Lung (tissue), 12 donors: ENCODE measurements around the gene GBF1. TPM values are rescaled to one million over a fixed set of nuclear protein-coding genes. Genes with fewer than 3 reads are reported as not detected.

Experiments used
- ATAC-seq: fragments of 200-7000 bp; cut with Tn5 transposase; one replicate; pipeline ENCODE4 v1.9.1; 2020; ENCODE audit warnings: moderate number of reproducible peaks; ENCODE audit not compliant: insufficient read depth, low FRiP score
- DNase-seq, 3 donors: peaks; one replicate each; pipeline ENCODE4 v3.0.0-alpha.2; 2013 to 2017
- H3K27ac ChIP-seq, 2 donors: one replicate each; pipeline ENCODE4 v1.5.1; 2013; ENCODE audit warnings: mild to moderate bottlenecking in 2 of 2, moderate library complexity in 2 of 2, control low read depth in 1 of 2, inconsistent platforms in 1 of 2, low read depth in 1 of 2, low read length in 1 of 2
- H3K27me3 ChIP-seq, 3 donors: one replicate each; pipeline ENCODE4 v1.5.1; 2013; ENCODE audit warnings: low read length in 2 of 3; ENCODE audit not compliant: control insufficient read depth in 3 of 3, insufficient read depth in 3 of 3
- H3K36me3 ChIP-seq, 4 donors: one replicate each; pipeline ENCODE4 v1.5.1; 2013; ENCODE audit warnings: low read length in 4 of 4, mild to moderate bottlenecking in 1 of 4, moderate library complexity in 1 of 4; ENCODE audit not compliant: control insufficient read depth in 4 of 4, insufficient read depth in 4 of 4
- H3K4me1 ChIP-seq, 5 donors: one replicate each; pipeline ENCODE4 v1.5.1; 2013; ENCODE audit warnings: low read length in 5 of 5, mild to moderate bottlenecking in 2 of 5, moderate library complexity in 1 of 5; ENCODE audit not compliant: control insufficient read depth in 5 of 5, insufficient read depth in 5 of 5
- H3K4me3 ChIP-seq: one replicate; pipeline ENCODE4 v1.5.1; 2013; ENCODE audit warnings: mild to moderate bottlenecking, control low read depth, moderate library complexity
- H3K9ac ChIP-seq, 2 donors: one replicate each; pipeline ENCODE4 v1.5.1; 2013; ENCODE audit warnings: low read length in 2 of 2, control low read depth in 1 of 2; ENCODE audit not compliant: insufficient read depth in 1 of 2
- H3K9me3 ChIP-seq, 4 donors: one replicate each; pipeline ENCODE4 v1.5.1; 2013; ENCODE audit warnings: low read length in 3 of 4, mild to moderate bottlenecking in 1 of 4, moderate library complexity in 1 of 4; ENCODE audit not compliant: control insufficient read depth in 4 of 4, insufficient read depth in 3 of 4
- WGBS, 2 donors: extraction: QIAGEN DNeasy Blood & Tissue Kit; methylation state at CpG; one replicate each; pipeline ENCODE4 v1.1.7; 2013; 5-methylcytosine and 5-hydroxymethylcytosine counted together
- polyA plus RNA-seq, 2 donors: library from polyadenylated mRNA; stranded (reverse); fragments of 200-250 nt; gene quantifications; one replicate each; pipeline ENCODE4 v1.2.1, GENCODE V29; 2013
- total RNA-seq, 2 donors: library from RNA; depleted of rRNA in 1 of 2; stranded (reverse); fragments of >200 nt in 1 of 2; gene quantifications; one replicate each; pipeline ENCODE4 v1.2.1, GENCODE V29; 2014 to 2021
- TF ChIP-seq, protein P1 (sequence below): IDR thresholded peaks from 2 replicates; pipeline ENCODE4 v1.5.1; 2012; ENCODE audit warnings: mild to moderate bottlenecking; ENCODE audit errors: control extremely low read depth, extremely low read depth
- donor health status: control.
- donor health status: control.
- donor health status: Bipolar disorder and iron deficiency.
- donor health status: healthy.
- donor health status: DM: yes; HTN: yes; CAD: no.

GBF1 gene
- total and polyA plus RNA-seq, 4 donors: 11.6 to 48.5 (median 25.4) TPM

DNA sequence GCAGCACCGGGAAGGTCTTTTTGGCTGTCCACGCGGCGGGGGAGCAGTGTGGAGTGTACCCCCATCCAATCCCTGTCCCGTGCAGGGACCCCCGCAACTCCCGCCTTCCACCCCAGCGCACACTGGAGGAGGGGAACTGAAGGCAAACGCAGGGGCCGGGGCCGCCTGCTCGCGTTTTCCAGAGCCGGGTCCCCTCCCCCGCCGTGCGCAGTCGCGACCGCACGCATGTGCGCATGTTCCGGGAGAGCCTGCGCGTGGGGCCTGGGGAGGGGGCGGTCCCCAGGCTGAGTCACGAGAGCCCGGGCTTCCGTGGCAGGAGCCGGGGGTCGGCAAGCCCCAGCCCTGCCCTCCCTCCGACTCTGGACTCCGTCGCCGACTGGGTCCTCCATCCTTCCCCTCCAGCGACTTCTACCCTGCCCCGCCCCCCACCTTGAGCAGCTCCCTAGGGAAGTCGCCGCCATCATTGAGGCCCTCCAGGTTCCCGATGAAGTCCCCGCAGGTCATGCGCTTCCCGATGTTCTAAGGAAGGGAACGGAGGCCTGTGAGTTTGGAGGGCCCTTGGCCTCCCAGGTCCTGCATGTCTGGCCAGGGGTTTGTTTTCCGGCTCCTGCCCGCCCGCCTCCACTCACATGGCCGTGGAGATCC is 165.2 kb downstream of the GBF1 start:
- H3K4me1 ChIP-seq: peaks cover 0 to 31% (median 10%) of the 10 kb centered on the region in 5 donors
- H3K36me3 ChIP-seq: no peaks in the 10 kb centered on the region
- 1 to 3% methylated on average over 41 to 48 of the region's 48 CpGs for WGBS, 2 donors
- no peak for ATAC-seq
- no peak overlapping the region for H3K4me3 ChIP-seq
- H3K27ac ChIP-seq: no peak overlapping the region
- peak; percentile 71 to 80 (median 73) for DNase-seq
- no peak overlapping the region for H3K9ac ChIP-seq
- H3K9me3 ChIP-seq: no peaks in the 10 kb centered on the region
- TF ChIP-seq, protein P1, sequence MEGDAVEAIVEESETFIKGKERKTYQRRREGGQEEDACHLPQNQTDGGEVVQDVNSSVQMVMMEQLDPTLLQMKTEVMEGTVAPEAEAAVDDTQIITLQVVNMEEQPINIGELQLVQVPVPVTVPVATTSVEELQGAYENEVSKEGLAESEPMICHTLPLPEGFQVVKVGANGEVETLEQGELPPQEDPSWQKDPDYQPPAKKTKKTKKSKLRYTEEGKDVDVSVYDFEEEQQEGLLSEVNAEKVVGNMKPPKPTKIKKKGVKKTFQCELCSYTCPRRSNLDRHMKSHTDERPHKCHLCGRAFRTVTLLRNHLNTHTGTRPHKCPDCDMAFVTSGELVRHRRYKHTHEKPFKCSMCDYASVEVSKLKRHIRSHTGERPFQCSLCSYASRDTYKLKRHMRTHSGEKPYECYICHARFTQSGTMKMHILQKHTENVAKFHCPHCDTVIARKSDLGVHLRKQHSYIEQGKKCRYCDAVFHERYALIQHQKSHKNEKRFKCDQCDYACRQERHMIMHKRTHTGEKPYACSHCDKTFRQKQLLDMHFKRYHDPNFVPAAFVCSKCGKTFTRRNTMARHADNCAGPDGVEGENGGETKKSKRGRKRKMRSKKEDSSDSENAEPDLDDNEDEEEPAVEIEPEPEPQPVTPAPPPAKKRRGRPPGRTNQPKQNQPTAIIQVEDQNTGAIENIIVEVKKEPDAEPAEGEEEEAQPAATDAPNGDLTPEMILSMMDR: no peak
- peaks cover 5 to 41% (median 7%) of the 10 kb centered on the region in 3 donors for H3K27me3 ChIP-seq

DNA sequence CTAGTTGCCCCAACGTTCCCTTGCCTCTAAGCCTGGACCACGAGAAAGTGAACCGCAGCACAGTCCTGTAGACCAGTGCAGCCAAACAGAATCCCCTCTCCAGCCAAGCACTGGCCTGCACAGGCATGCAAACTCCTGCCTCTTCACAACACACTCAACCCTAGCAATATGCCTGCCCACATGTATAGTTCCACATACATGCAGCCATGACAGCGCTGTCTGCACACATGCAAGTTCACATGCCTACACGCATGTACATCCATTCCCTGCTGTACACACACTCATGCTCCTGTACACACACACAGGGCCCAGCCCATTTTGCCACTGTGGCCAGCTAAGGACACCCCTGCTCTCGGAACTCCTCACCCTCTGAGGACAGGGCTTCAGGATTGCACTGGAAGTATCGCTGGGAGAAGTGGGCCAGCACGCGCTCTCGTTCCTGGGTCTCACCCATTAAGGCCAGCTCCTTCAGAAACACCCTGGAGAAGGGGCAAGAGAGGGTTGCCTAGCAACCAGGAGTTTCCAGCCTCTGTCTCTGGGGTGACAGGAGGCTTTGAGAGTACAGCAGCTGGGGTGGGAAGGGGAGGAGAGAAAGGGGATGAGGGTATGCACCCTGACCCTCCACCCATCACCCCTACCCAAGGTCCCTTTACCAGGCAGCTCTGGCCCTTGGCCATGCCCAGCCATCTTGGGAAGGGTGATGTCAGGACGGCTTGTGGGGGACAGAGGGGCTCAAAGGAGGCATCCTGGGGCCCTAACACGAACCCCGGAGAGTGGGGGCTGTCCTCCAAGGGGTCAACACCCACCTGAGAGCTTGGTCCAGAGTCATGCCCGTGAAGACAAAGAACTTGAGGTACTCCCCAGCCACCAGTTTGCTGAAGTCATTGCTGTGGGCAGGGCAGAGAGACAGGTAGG is 166.3 kb downstream of the GBF1 start:
- H3K4me3 ChIP-seq: no peak overlapping the region
- H3K9me3 ChIP-seq: no peaks in the 10 kb centered on the region
- peaks cover 5 to 41% (median 7%) of the 10 kb centered on the region in 3 donors for H3K27me3 ChIP-seq
- no peak overlapping the region for H3K9ac ChIP-seq
- peaks cover 0 to 31% (median 10%) of the 10 kb centered on the region in 5 donors for H3K4me1 ChIP-seq
- no peak overlapping the region for H3K27ac ChIP-seq
- ATAC-seq: no peak
- no peak for DNase-seq
- 76 to 88% methylated on average over 14 of the region's 14 CpGs for WGBS, 2 donors
- TF ChIP-seq, protein P1: no peak
- H3K36me3 ChIP-seq: no peaks in the 10 kb centered on the region

DNA sequence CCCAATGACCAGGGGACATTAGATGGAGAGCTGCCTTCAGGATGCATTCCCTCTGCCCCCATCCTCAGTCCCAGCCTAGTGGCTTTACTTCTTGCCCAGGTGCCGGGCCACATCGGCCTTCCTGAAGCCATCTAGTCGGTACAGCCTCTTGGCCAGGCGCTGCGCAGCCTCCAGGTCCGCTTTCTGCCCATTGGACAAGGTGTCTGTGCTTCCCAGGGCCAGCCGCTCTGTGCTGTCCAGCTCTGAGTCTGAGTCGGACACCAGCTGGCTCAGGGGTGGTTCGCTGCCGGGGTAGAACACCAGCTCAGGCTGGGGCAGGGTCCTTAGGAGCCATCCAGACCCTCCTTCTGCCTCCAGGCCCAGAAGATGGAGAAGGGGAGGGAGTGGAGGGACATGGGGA is 167.0 kb downstream of the GBF1 start:
- Histone ChIP-seq H3K9ac (no peak overlapping the region), H3K27me3 (peaks cover 5 to 41% (median 7%) of the 10 kb centered on the region in 3 donors), H3K36me3 (no peaks in the 10 kb centered on the region), H3K4me1 (peaks cover 0 to 31% (median 10%) of the 10 kb centered on the region in 5 donors), H3K27ac (no peak overlapping the region), H3K9me3 (no peaks in the 10 kb centered on the region), H3K4me3 (no peak overlapping the region)
- TF ChIP-seq, protein P1: no peak
- ATAC-seq: no peak
- WGBS, 2 donors: 90 to 91% methylated on average over 9 to 10 of the region's 10 CpGs
- no peak for DNase-seq
